Measurements from ENCODE around the gene USP14. TPM values are rescaled to one million over a fixed set of nuclear protein-coding genes. Genes with fewer than 3 reads are reported as not detected.

USP14 gene
- total and polyA plus RNA-seq, 2 of the 8 experiments (the other 6 are each of a cell fraction or from before 2014, with no cell fraction given) = 14.8 to 91.1 TPM

DNA sequence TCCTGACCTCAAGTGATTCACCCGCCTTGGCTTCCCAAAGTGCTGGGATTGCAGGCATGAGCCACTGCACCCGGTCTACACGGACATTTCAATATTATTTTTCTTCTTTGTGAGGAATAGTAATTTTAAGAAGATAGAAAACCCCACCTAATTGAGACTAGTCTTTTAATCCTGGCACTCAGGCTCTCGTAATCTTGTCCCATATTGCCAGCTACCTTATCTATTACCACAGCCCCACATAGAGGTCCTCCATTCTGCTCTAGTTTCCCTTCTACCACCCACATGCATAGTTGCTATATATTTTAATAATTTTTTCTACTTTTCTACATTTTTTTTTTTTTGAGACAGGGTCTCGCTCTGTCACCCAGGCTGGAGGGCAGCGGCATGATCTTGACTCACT lies 9.5 kb upstream of the USP14 start:
- Histone ChIP-seq H3K9ac (replicated peaks in 1 of 4; ENCODE audit: extremely low read depth in 1 of 4, low read depth in 3 of 4, low read length in 3 of 4) (no peak overlapping the region), H3K27ac (ENCODE audit: low read depth, low read length) (no peak overlapping the region), H2AK5ac (ENCODE audit: low read depth, low read length) (no peak overlapping the region), H2BK12ac (ENCODE audit: low read depth, low read length) (no peak overlapping the region), H3K79me2 (ENCODE audit: control insufficient read depth in 1 of 2, insufficient read depth in 2 of 2, low read length in 2 of 2) (no peaks in the 10 kb centered on the region), H3K23ac (ENCODE audit: insufficient read length) (no peak overlapping the region), H2BK5ac (ENCODE audit: low read depth, low read length) (no peak overlapping the region), H4K5ac (ENCODE audit: insufficient read length, low read depth, low read length) (no peak overlapping the region), H3K18ac (ENCODE audit: extremely low read depth, low read length) (no peak overlapping the region), H2BK120ac (replicated peaks; ENCODE audit: low read depth, low read length) (no peak overlapping the region), H3K4me2 (ENCODE audit: insufficient read depth in 1 of 2, low read depth in 2 of 2, low read length in 2 of 2) (no peak overlapping the region), H3K56ac (replicated peaks; ENCODE audit: insufficient read length, low read depth, low read length) (no peak overlapping the region), H4K91ac (replicated peaks; ENCODE audit: insufficient read length, low read length) (no peak overlapping the region), H3K9me3 (ENCODE audit: insufficient read depth in 2 of 2, low read depth in 1 of 2, low read length in 1 of 2) (peaks cover 1 to 18% of the 10 kb centered on the region in 2 experiments; a peak in 2 of 4 replicates), H3K4me3 (ENCODE audit: extremely low read depth in 1 of 4, insufficient read depth in 2 of 4, low read depth in 3 of 4, low read length in 4 of 4) (no peak overlapping the region), H3K79me1 (ENCODE audit: low read depth, low read length) (no peaks in the 10 kb centered on the region), H3K4me1 (replicated peaks in 1 of 4; ENCODE audit: control insufficient read depth in 3 of 4, insufficient read depth in 4 of 4, low read length in 3 of 4) (no peaks in the 10 kb centered on the region), H3K4ac (replicated peaks; ENCODE audit: insufficient read length, low read depth, low read length) (no peak overlapping the region), H3K36me3 (ENCODE audit: control insufficient read depth in 2 of 4, insufficient read depth in 4 of 4, low read length in 3 of 4) (no peaks in the 10 kb centered on the region), H2BK15ac (ENCODE audit: low read length) (no peak overlapping the region), H4K8ac (ENCODE audit: extremely low read depth, insufficient read depth, low read length) (no peak overlapping the region), H2AFZ (ENCODE audit: low read length) (no peak overlapping the region), H4K20me1 (replicated peaks in 1 of 2; ENCODE audit: control insufficient read depth in 1 of 2, insufficient read depth in 2 of 2, low read length in 2 of 2) (no peaks in the 10 kb centered on the region), H3K14ac (ENCODE audit: insufficient read length) (no peak overlapping the region), H3K27me3 (replicated peaks in 1 of 4; ENCODE audit: control insufficient read depth in 3 of 4, extremely low read depth in 1 of 4, insufficient read depth in 3 of 4, low read length in 3 of 4) (no peaks in the 10 kb centered on the region), H3K23me2 (ENCODE audit: low read depth, low read length) (no peaks in the 10 kb centered on the region), H2BK20ac (ENCODE audit: low read length) (no peak overlapping the region)
- CTCF ChIA-PET (ENCODE audit: partially characterized antibody) = interaction anchor here (0.9 kb wide), 1 partner anchor 9 kb away, joined by 4 read pairs; the partner anchor contains the start of gene USP14
- DNase-seq (ENCODE audit: low read depth in 1 of 2, low spot score in 2 of 2) (no peak), FAIRE-seq (no peak)
- 73% methylated on average over 6 of the region's 6 CpGs; no CpG with 5 or more reads in 1 of the 2 experiments for WGBS, 2 experiments (ENCODE audit: extremely low coverage in 1 of 2, insufficient coverage in 1 of 2, insufficient read length in 1 of 2, insufficient replicate concordance in 2 of 2, low coverage in 1 of 2, low lambda C conversion rate in 2 of 2, missing lambda C conversion rate in 1 of 2)
- POLR2A ChIA-PET (ENCODE audit: partially characterized antibody) = no interaction called here
- TF ChIP-seq MAFK (IDR thresholded peaks at IDR 0.05; ENCODE audit: low read depth, low read length) (no peak), HDAC6 (IDR thresholded peaks at IDR 0.05; ENCODE audit: low read depth, low read length) (no peak), RXRA (IDR thresholded peaks at IDR 0.05; ENCODE audit: insufficient read depth, low read depth, low read length) (no peak), CTBP2 (IDR thresholded peaks at IDR 0.05; ENCODE audit: borderline replicate concordance, insufficient read depth, insufficient read length, low read length) (no peak), SP4 (IDR thresholded peaks at IDR 0.05; ENCODE audit: low read length) (no peak), BRCA1 (IDR thresholded peaks at IDR 0.05; ENCODE audit: low read depth, low read length) (no peak), CREB1 (IDR thresholded peaks at IDR 0.05) (no peak), PHF8 (conservative IDR thresholded peaks at IDR 0.05; ENCODE audit: low read depth, low read length) (no peak), SP1 (IDR thresholded peaks at IDR 0.05; ENCODE audit: low read depth, low read length) (no peak), FOSL1 (IDR thresholded peaks at IDR 0.05; ENCODE audit: insufficient read depth, low read depth, low read length) (no peak), KDM5A (IDR thresholded peaks at IDR 0.05; ENCODE audit: low read length) (no peak), SRF (IDR thresholded peaks at IDR 0.05; ENCODE audit: low read depth, low read length) (no peak), TAF7 (optimal IDR thresholded peaks at IDR 0.05; ENCODE audit: borderline replicate concordance, low read depth, low read length) (no peak), SP2 (IDR thresholded peaks at IDR 0.05; ENCODE audit: low read length) (no peak), TBP (IDR thresholded peaks at IDR 0.05; ENCODE audit: low read depth, low read length) (no peak)
- TF ChIP-seq, protein P1, sequence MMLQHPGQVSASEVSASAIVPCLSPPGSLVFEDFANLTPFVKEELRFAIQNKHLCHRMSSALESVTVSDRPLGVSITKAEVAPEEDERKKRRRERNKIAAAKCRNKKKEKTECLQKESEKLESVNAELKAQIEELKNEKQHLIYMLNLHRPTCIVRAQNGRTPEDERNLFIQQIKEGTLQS (IDR thresholded peaks at IDR 0.05; ENCODE audit: insufficient read depth, low read depth, low read length) = no peak
